H1 (cell line): ENCODE data around the gene CEMIP2. TPM values are rescaled to one million over a fixed set of nuclear protein-coding genes. Genes with fewer than 3 reads are reported as not detected.

Source experiments
- BACH1 ChIP-seq: IDR thresholded peaks from 2 replicates; pipeline ENCODE4 v1.6.1; 2012; ENCODE audit warnings: low read length, improper control_type of control experiment
- CEBPB ChIP-seq: IDR thresholded peaks from 2 replicates; pipeline ENCODE4 v1.6.1; 2012; ENCODE audit warnings: low read depth, low read length
- EGR1 ChIP-seq: IDR thresholded peaks from 2 replicates; pipeline ENCODE4 v1.6.1; 2011; ENCODE audit warnings: low read depth, low read length, borderline replicate concordance
- EP300 ChIP-seq, 2 experiments: IDR thresholded peaks; 1 replicate in 1 of 2; 2 replicates in 1 of 2; pipeline ENCODE4 v1.6.1; 2011 to 2012; ENCODE audit warnings: low read depth in 2 of 2, low read length in 2 of 2, mild to moderate bottlenecking in 2 of 2, borderline replicate concordance in 1 of 2, inconsistent platforms in 1 of 2, moderate library complexity in 1 of 2
- GTF2F1 ChIP-seq: IDR thresholded peaks from 2 replicates; pipeline ENCODE4 v1.6.1; 2012; ENCODE audit warnings: low read depth, low read length, improper control_type of control experiment, borderline replicate concordance
- HDAC6 ChIP-seq: IDR thresholded peaks from one replicate; pipeline ENCODE4 v1.7.1; 2012; ENCODE audit warnings: low read depth, mild to moderate bottlenecking, inconsistent platforms, low read length, moderate library complexity
- POU5F1 ChIP-seq: IDR thresholded peaks from 2 replicates; pipeline ENCODE4 v1.6.1; 2011; ENCODE audit warnings: low read depth, mild to moderate bottlenecking, low read length, moderate library complexity
- RBBP5 ChIP-seq: IDR thresholded peaks from 2 replicates; pipeline ENCODE4 v1.7.1; 2012; ENCODE audit warnings: low read depth, mild to moderate bottlenecking, inconsistent platforms, low read length, moderate library complexity, borderline replicate concordance
- SP4 ChIP-seq: IDR thresholded peaks from 2 replicates; pipeline ENCODE4 v1.6.1; 2012; ENCODE audit warnings: low read length, inconsistent platforms
- TCF12 ChIP-seq: IDR thresholded peaks from 2 replicates; pipeline ENCODE4 v1.6.1; 2011; ENCODE audit warnings: low read depth, mild to moderate bottlenecking, low read length
- YY1 ChIP-seq: IDR thresholded peaks from 2 replicates; pipeline ENCODE4 v1.6.1; 2011; ENCODE audit warnings: low read depth, mild to moderate bottlenecking, low read length
- polyA plus RNA-seq, 7 experiments: library from polyadenylated mRNA; depleted of rRNA in 3 of 7; stranded (reverse) in 5 of 7; unstranded in 2 of 7; fragments of >200 nt in 5 of 7; fragments of 200-250 nt in 2 of 7; gene quantifications; 1 replicate in 5 of 7; 2 replicates in 1 of 7; 4 replicates in 1 of 7; pipeline versions ENCODE4 v1.2.1 to v1.2.3, GENCODE V29; 2011 to 2013; ENCODE audit warnings: missing spikeins in 2 of 7, mixed read lengths in 2 of 7
- total RNA-seq: library from RNA; stranded (reverse); fragmentation: NEBNext Ultra II Directional; extraction: Animal tissue kit (Norgen Biotek cat#: 25700); gene quantifications from 2 replicates; pipeline ENCODE4 v1.2.1, GENCODE V29; 2021
- TF ChIP-seq, protein P1 (sequence below): fragments of 300-600 bp; sonication (generic); IDR thresholded peaks from 2 replicates; pipeline ENCODE4 v1.7.1; 2012; ENCODE audit warnings: low read length, moderate library complexity, mild to moderate bottlenecking, inconsistent platforms; ENCODE audit not compliant: insufficient replicate concordance

CEMIP2 gene
- total and polyA plus RNA-seq, 2 of the 8 experiments (the other 6 are each of a cell fraction or from before 2014, with no cell fraction given), result 25.2 to 52.1 TPM

DNA sequence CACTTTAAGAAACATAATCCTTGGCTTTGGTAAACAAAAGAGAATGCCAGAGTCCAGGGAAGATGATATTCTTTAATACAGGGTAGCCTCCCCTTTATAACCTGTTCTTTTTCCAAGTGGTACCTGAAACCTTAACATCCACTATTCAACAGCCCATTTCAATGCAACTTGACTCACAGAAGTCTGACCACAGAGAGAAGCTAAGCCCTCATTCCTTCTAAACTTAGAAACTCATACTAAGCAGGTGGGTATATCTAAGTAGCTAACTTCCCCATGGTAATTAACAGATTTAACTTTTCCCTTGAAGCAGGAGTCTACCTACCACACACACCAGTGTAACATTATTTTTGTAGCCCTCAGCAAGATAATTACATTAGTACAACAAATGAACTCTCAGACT lies 91.9 kb downstream of the CEMIP2 start (continued):
- TF ChIP-seq, protein P1, sequence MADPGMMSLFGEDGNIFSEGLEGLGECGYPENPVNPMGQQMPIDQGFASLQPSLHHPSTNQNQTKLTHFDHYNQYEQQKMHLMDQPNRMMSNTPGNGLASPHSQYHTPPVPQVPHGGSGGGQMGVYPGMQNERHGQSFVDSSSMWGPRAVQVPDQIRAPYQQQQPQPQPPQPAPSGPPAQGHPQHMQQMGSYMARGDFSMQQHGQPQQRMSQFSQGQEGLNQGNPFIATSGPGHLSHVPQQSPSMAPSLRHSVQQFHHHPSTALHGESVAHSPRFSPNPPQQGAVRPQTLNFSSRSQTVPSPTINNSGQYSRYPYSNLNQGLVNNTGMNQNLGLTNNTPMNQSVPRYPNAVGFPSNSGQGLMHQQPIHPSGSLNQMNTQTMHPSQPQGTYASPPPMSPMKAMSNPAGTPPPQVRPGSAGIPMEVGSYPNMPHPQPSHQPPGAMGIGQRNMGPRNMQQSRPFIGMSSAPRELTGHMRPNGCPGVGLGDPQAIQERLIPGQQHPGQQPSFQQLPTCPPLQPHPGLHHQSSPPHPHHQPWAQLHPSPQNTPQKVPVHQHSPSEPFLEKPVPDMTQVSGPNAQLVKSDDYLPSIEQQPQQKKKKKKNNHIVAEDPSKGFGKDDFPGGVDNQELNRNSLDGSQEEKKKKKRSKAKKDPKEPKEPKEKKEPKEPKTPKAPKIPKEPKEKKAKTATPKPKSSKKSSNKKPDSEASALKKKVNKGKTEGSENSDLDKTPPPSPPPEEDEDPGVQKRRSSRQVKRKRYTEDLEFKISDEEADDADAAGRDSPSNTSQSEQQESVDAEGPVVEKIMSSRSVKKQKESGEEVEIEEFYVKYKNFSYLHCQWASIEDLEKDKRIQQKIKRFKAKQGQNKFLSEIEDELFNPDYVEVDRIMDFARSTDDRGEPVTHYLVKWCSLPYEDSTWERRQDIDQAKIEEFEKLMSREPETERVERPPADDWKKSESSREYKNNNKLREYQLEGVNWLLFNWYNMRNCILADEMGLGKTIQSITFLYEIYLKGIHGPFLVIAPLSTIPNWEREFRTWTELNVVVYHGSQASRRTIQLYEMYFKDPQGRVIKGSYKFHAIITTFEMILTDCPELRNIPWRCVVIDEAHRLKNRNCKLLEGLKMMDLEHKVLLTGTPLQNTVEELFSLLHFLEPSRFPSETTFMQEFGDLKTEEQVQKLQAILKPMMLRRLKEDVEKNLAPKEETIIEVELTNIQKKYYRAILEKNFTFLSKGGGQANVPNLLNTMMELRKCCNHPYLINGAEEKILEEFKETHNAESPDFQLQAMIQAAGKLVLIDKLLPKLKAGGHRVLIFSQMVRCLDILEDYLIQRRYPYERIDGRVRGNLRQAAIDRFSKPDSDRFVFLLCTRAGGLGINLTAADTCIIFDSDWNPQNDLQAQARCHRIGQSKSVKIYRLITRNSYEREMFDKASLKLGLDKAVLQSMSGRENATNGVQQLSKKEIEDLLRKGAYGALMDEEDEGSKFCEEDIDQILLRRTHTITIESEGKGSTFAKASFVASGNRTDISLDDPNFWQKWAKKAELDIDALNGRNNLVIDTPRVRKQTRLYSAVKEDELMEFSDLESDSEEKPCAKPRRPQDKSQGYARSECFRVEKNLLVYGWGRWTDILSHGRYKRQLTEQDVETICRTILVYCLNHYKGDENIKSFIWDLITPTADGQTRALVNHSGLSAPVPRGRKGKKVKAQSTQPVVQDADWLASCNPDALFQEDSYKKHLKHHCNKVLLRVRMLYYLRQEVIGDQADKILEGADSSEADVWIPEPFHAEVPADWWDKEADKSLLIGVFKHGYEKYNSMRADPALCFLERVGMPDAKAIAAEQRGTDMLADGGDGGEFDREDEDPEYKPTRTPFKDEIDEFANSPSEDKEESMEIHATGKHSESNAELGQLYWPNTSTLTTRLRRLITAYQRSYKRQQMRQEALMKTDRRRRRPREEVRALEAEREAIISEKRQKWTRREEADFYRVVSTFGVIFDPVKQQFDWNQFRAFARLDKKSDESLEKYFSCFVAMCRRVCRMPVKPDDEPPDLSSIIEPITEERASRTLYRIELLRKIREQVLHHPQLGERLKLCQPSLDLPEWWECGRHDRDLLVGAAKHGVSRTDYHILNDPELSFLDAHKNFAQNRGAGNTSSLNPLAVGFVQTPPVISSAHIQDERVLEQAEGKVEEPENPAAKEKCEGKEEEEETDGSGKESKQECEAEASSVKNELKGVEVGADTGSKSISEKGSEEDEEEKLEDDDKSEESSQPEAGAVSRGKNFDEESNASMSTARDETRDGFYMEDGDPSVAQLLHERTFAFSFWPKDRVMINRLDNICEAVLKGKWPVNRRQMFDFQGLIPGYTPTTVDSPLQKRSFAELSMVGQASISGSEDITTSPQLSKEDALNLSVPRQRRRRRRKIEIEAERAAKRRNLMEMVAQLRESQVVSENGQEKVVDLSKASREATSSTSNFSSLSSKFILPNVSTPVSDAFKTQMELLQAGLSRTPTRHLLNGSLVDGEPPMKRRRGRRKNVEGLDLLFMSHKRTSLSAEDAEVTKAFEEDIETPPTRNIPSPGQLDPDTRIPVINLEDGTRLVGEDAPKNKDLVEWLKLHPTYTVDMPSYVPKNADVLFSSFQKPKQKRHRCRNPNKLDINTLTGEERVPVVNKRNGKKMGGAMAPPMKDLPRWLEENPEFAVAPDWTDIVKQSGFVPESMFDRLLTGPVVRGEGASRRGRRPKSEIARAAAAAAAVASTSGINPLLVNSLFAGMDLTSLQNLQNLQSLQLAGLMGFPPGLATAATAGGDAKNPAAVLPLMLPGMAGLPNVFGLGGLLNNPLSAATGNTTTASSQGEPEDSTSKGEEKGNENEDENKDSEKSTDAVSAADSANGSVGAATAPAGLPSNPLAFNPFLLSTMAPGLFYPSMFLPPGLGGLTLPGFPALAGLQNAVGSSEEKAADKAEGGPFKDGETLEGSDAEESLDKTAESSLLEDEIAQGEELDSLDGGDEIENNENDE, result no peak
- TF ChIP-seq HDAC6, result no peak
- no peak for TF ChIP-seq EP300 (IDR thresholded peaks at IDR 0.05; ENCODE audit: borderline replicate concordance in 1 of 2, low read depth in 2 of 2, low read length in 2 of 2)
- TF ChIP-seq GTF2F1, result no peak
- TF ChIP-seq POU5F1, result no peak
- TF ChIP-seq SP4, result no peak
- TF ChIP-seq RBBP5, result no peak
- TF ChIP-seq BACH1, result no peak
- TF ChIP-seq EGR1, result no peak
- TF ChIP-seq YY1, result no peak
- TF ChIP-seq CEBPB, result no peak
- TF ChIP-seq TCF12, result no peak
